Measurements from ENCODE around the gene C12orf54.

DNA sequence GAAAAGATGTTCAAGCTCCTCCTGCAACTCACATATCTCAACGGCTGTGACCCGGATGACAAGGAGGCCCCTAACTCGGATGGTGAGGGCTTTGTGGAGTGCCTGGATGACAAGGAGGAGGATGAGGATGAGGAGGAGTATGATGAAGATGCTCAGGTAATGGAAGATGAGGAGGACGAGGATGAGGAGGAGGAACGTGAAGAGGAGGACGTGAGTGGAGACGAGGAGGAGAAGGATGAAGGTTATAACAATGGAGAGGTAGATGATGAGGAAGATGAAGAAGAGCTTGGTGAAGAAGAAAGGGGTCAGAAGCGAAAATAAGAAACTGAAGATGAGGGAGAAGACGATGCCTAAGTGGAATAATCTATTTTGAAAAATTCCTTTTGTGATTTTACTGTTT, 9.2 kb upstream of the C12orf54 start:
- TF ChIP-seq, protein P1, sequence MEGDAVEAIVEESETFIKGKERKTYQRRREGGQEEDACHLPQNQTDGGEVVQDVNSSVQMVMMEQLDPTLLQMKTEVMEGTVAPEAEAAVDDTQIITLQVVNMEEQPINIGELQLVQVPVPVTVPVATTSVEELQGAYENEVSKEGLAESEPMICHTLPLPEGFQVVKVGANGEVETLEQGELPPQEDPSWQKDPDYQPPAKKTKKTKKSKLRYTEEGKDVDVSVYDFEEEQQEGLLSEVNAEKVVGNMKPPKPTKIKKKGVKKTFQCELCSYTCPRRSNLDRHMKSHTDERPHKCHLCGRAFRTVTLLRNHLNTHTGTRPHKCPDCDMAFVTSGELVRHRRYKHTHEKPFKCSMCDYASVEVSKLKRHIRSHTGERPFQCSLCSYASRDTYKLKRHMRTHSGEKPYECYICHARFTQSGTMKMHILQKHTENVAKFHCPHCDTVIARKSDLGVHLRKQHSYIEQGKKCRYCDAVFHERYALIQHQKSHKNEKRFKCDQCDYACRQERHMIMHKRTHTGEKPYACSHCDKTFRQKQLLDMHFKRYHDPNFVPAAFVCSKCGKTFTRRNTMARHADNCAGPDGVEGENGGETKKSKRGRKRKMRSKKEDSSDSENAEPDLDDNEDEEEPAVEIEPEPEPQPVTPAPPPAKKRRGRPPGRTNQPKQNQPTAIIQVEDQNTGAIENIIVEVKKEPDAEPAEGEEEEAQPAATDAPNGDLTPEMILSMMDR (IDR thresholded peaks at IDR 0.05), result no peak
- TF ChIP-seq POLR2A (IDR thresholded peaks at IDR 0.05), result no peak

Data from vagina (tissue), 2 donors.